Stimulated activated CD4-positive, alpha-beta T cell treated with anti-CD3 and anti-CD28 coated beads, Interleukin-4, amount 100 ng/mL, for 1 hour (primary cell): Measurements from ENCODE around the gene PRAMEF18.
"Not testable (repeated sequence)": the region's sequence is repeated elsewhere in the genome, so short reads cannot be mapped to it uniquely, and the experiment has no call there.

Experiments
- DNase-seq: peaks from one replicate; pipeline ENCODE4 v3.0.0-alpha.2; 2020

The PRAMEF18 gene

DNA sequence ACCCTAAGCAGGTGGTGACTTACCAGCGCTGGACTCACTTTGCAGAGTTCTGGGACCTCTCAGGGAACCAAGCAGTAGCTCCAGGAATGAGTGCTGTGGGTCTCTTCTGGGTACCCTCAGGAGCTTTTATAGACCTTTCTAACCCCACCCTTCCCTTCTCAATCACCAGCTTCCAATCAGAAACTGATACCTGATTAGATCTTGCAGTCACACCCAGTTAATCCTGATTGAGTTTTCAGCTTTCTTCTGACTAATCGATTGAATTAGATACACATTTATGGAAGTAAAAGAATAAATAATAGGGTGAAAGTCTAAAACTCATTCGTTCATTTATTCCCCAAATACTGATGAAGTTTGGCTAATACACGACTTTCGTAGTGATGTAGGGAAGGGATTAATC is 24.6 kb downstream of the PRAMEF18 start, which contains the start of gene PRAMEF13:
Gene PRAMEF13, minus strand, starts transcription at position 101 of the 400 bp plus-strand sequence. CDS start 1,820 bp downstream, outside the sequence.
- not testable (repeated sequence) for DNase-seq
